MCF 10A (cell line): ENCODE data around the gene TRIM54. TPM values are rescaled to one million over a fixed set of nuclear protein-coding genes. Genes with fewer than 3 reads are reported as not detected.
A peak's percentile ranks its signal among the peaks of the same experiment; 100 is the strongest.

Experiments used
- BruUV-seq: library from RNA; stranded (reverse); fragments of 400-500 nt; replicated peaks from 2 replicates; lab custom pipeline; 2021; lab: Mats Ljungman, UMichigan
- CTCF ChIA-PET: fragments of 300-600 bp; sonication (Branson Sonifier 250); formaldehyde crosslinking; extraction: SDS; loops from one replicate; lab custom pipeline; 2021; ENCODE audit warnings: antibody characterized with exemption, inconsistent platforms; lab: Yijun Ruan, JAX
- POLR2A ChIA-PET: fragments of 300-600, 350-650 bp; sonication (Branson Sonifier 250); formaldehyde crosslinking; extraction: SDS; loops from one replicate; lab custom pipeline; 2020; ENCODE audit warnings: antibody characterized with exemption, inconsistent platforms; lab: Yijun Ruan, JAX
- DNase-seq: peaks from one replicate; pipeline ENCODE4 v3.0.0-alpha.2; 2018; ENCODE audit not compliant: unreplicated experiment
- H3K27ac Mint-ChIP-seq: one replicate; pipeline ENCODE4 v1.8.0; 2022; ENCODE audit warnings: mild to moderate bottlenecking, low read depth, mixed read lengths; ENCODE audit not compliant: unreplicated experiment
- H3K27me3 Mint-ChIP-seq: one replicate; pipeline ENCODE4 v1.8.0; 2022; ENCODE audit warnings: mixed read lengths; ENCODE audit not compliant: insufficient read depth, unreplicated experiment
- H3K36me3 Mint-ChIP-seq: one replicate; pipeline ENCODE4 v1.8.0; 2022; ENCODE audit warnings: mild to moderate bottlenecking, moderate library complexity, mixed read lengths; ENCODE audit not compliant: insufficient read depth, unreplicated experiment
- H3K4me1 Mint-ChIP-seq: one replicate; pipeline ENCODE4 v1.8.0; 2022; ENCODE audit warnings: mixed read lengths; ENCODE audit not compliant: insufficient read depth, unreplicated experiment
- H3K4me3 Mint-ChIP-seq: one replicate; pipeline ENCODE4 v1.8.0; 2022; ENCODE audit warnings: mild to moderate bottlenecking, moderate library complexity, mixed read lengths; ENCODE audit not compliant: unreplicated experiment
- H3K9me3 Mint-ChIP-seq: one replicate; pipeline ENCODE4 v1.8.0; 2022; ENCODE audit warnings: mixed read lengths; ENCODE audit not compliant: unreplicated experiment
- CTCF ChIP-seq: fragments of 200-600 bp; IDR thresholded peaks from one replicate; pipeline ENCODE4 v1.8.0; 2022; ENCODE audit warnings: antibody characterized with exemption, mild to moderate bottlenecking; ENCODE audit not compliant: unreplicated experiment
- intact Hi-C: fragments of 100-400 bp; cut with micrococcal nuclease; formaldehyde crosslinking; loops from 2 replicates; pipeline ENCODE4 v1.14.1; 2022
- total RNA-seq: library from RNA; stranded (reverse); gene quantifications from 2 replicates; pipeline ENCODE4 v1.2.3, GENCODE V29; 2022

TRIM54 gene
- total RNA-seq, 1 experiment from 2014 or later, result not detected

GRCh38 chr2:27288610-27289009, 6.4 kb downstream of the TRIM54 start:
- CTCF ChIA-PET, result interaction anchor here (0.8 to 1.7 kb wide), 3 partner anchors 10 to 14 kb away, joined by 4 to 9 read pairs (median 5); no protein-coding TSS in a partner anchor
- intact Hi-C loops, result loop anchor here (10.0 kb wide), 1 partner anchor 74 kb away; the partner anchor contains the start of genes ATRAID, CAD and SLC5A6

GRCh38 chr2:27290549-27290948, 8.3 kb downstream of the TRIM54 start:
- CTCF ChIA-PET, result interaction anchor here (1.4 to 5.1 kb wide), 3 partner anchors 9 to 13 kb away, joined by 4 to 32 read pairs (median 9); partner anchors contain the start of gene TRIM54
- POLR2A ChIA-PET, result no interaction called here
- intact Hi-C loops, result no loop called here

More at GRCh38 chr2:27288610-27289009, 6.4 kb downstream of the TRIM54 start:
- H3K4me1 Mint-ChIP-seq, result peaks cover 8% of the 10 kb centered on the region
- no peak overlapping the region for H3K4me3 Mint-ChIP-seq
- no TSS peak for BruUV-seq
- POLR2A ChIA-PET, result no interaction called here
- H3K9me3 Mint-ChIP-seq, result no peaks in the 10 kb centered on the region
- no peaks in the 10 kb centered on the region for H3K36me3 Mint-ChIP-seq
- no peak overlapping the region for H3K27ac Mint-ChIP-seq
- TF ChIP-seq CTCF, result no peak
- DNase-seq, result no peak
- H3K27me3 Mint-ChIP-seq, result peaks cover 14% of the 10 kb centered on the region

GRCh38 chr2:27291865-27292264, 9.6 kb downstream of the TRIM54 start:
- Mint-ChIP-seq H3K27ac (no peak overlapping the region), H3K4me3 (no peak overlapping the region), H3K4me1 (peaks cover 8% of the 10 kb centered on the region), H3K9me3 (no peaks in the 10 kb centered on the region), H3K36me3 (no peaks in the 10 kb centered on the region), H3K27me3 (peaks cover 14% of the 10 kb centered on the region)
- CTCF ChIA-PET, result interaction anchor here (0.6 to 6.1 kb wide), 5 partner anchors 11 to 194 kb away, joined by 3 to 46 read pairs (median 9); partner anchors contain the start of gene TRIM54
- POLR2A ChIA-PET, result interaction anchor here (1.9 to 2.9 kb wide), 2 partner anchors 9 to 32 kb away, joined by 7 to 22 read pairs; partner anchors contain the start of gene TRIM54
- DNase-seq, result peak; percentile 33
- intact Hi-C loops, result no loop called here
- TF ChIP-seq CTCF, result no peak
- BruUV-seq, result no TSS peak

More at GRCh38 chr2:27290549-27290948, 8.3 kb downstream of the TRIM54 start:
- no peak for DNase-seq
- Mint-ChIP-seq H3K27me3 (peaks cover 14% of the 10 kb centered on the region), H3K4me3 (no peak overlapping the region), H3K36me3 (no peaks in the 10 kb centered on the region), H3K4me1 (peaks cover 8% of the 10 kb centered on the region), H3K9me3 (no peaks in the 10 kb centered on the region), H3K27ac (no peak overlapping the region)
- BruUV-seq, result no TSS peak
- TF ChIP-seq CTCF, result no peak

- Mint-ChIP-seq H3K4me1 (peaks cover 8% of the 10 kb centered on the region), H3K27ac (no peak overlapping the region), H3K9me3 (no peaks in the 10 kb centered on the region), H3K27me3 (peaks cover 14% of the 10 kb centered on the region), H3K4me3 (no peak overlapping the region), H3K36me3 (no peaks in the 10 kb centered on the region)
- ChIA-PET POLR2A (interaction anchor here (1.5 to 2.9 kb wide), 3 partner anchors 8 to 27 kb away, joined by 6 to 22 read pairs (median 19); partner anchors contain the start of gene TRIM54), CTCF (interaction anchor here (0.6 to 6.1 kb wide), 2 partner anchors 14 to 64 kb away, joined by 4 to 46 read pairs; partner anchors contain the start of gene TRIM54)
- intact Hi-C loops, result no loop called here
- TF ChIP-seq CTCF, result no peak
- no peak for DNase-seq
- BruUV-seq, result no TSS peak
These were observed 12.7 kb downstream of the TRIM54 start for GRCh38 chr2:27294928-27295327.
